NCI-H510A treated with DMSO at 0.1 percent for 48 hours (cell line): ENCODE measurements around the gene PRSS57.

Experiments used
- DNase-seq: peaks from one replicate; lab custom pipeline; 2025; lab: John Stamatoyannopoulos, UW

Gene PRSS57

DNA sequence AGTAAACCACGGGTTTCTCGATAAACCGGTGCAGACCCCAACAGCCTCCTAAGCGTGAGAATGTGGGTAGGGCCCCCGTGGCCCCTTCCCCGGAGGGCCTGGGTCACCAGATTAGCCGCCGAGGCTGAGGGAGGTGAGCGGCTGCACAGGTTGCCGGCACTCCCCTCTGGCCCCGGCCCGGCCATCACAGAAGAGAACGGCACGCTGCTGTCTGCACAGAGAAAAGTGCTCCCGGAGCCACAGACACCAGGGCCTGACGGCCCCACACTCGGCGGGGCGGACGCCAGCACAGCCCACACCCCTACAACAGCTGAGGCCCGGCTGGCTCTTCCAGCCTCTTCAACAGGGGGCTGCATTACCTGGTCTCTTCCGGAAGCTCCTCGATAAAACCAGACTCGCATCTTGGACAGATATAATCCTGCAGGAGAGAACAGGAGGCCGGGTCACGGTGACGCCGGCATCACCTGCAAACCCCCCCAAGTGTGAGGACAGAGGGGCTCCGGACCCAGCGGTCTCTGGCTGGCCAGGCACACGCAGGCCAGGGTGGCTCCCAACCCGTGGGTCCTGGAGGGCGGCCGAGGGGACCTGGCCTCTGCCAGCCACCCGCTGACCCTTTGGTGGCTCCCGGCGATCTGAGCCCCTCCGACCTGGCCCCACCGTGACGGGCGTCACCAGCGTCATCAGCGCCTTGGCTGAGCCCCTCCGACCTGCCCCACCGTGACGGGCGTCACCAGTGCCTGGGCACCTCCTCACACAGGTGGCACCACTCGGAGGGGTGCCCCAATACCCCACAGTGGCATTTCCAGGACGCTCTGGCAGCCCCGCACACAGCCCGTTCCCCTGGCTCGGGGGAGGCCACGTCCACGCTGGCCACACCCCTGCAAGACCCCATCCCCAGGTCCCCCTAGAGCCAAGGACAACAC is 42.5 kb downstream of the PRSS57 start:
- DNase-seq = no peak

DNA sequence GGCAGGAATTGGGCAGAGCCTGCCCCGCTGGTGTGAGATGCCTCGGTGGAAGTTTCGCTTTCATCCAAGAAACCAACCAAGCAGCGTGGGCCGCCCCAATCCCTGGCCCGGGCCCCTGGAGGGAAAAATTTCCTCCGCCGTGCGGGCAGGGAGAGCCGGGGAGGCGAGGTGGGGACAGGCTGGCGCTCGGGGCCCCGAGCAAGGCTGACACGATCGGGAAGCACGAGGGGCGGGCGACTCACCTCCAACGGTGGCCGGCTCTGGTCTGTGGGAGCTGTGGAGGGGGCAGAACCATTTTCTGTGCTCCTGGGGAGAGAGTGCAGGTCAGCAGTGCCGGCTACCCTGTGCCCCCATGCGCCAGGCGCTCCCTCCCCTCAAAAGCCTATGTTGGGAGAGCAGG is 43.3 kb downstream of the PRSS57 start:
- DNase-seq = no peak

DNA sequence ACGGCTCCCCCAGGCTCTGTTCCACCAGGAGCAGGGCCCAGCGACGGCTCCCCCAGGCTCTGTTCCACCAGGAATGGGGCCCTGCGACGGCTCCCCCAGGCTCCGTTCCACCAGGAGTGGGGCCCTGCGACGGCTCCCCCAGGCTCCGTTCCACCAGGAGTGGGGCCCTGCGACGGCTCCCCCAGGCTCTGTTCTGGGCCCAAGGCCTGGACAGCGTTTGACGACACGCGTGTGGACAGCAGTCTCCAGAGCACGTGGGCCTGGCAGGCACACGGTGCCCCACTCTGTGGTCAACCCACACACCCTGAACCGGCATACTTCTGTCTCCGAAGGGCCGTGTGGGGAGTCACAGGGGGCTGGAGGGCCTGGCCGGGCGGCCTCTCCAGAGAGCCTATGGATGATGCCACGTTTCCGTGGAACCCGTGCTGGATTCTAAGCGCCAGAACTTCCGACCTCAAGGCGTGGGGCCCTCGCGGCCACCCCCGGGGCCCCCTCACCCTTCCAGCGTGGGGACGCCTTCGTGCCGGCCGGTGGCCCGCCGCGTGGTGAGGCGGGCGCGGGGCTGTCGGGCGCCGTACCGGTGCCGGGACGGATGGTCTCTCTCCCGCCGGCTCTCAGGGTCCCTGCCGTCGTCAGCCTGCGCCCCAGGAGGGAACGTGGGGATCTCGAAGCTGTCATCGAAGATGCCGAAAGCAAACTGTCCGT is 44.0 kb downstream of the PRSS57 start:
- no peak for DNase-seq

DNA sequence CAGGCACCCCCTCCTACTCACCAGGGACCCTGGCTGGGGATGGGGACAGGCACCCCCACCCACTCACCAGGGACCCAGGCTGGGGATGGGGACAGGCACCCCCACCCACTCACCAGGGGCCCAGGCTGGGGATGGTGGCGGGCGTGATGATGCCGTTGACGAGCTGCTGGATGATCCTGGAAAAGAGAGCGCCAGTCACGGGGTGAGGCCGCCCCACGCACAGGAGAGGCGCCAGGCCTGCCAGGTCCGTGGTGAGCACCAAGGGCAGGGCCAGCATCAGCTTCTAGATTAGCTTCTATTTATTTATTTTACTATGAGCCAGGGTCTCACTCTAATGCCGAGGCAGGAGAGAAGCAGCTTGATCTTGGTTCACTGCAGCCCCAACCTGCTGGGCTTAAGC is 45.1 kb downstream of the PRSS57 start:
- no peak for DNase-seq

DNA sequence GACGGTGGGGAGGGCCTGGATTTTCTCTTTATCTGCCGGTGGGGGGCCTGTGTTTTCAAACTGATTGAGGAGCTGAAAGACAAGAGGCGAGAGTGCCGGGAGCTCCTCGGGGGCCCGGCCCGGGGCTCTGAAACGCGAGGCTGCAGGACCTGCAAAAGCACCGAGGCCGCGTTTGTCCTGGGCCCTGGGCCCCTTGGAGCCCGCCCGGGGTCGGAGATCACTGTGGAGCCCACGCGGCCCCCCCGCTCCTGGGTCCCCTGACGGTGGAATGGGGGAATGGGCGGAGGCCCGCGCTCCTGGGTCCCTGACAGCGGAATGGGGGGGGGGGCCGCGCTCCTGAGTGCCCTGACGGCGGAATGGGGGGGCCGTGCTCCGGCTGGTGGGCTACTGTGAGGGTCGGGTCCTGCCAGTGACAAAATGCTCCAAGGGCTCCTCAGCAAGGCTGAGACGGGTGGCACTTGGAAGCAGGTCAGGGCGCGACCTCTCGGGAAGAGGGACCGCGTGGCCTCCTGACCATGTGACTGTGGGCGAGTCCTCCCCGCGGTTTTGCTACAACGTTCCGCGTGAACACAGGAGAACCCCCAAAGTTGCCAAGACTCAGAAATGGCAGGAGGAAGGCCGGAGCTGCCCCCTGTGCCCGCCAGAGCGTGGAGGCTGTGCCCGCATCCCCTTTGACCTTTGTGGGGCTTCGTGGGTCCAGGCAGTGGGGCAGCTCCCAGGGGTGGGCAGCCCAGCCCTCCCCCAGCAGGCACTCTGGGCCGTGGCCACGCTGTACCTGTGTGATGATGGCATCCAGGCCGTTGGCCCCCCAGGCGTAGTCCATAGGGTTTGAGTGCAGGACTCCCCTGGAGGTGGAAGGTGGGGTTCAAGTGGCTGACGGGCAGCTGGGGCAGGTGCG is 46.1 kb downstream of the PRSS57 start:
- DNase-seq = no peak

DNA sequence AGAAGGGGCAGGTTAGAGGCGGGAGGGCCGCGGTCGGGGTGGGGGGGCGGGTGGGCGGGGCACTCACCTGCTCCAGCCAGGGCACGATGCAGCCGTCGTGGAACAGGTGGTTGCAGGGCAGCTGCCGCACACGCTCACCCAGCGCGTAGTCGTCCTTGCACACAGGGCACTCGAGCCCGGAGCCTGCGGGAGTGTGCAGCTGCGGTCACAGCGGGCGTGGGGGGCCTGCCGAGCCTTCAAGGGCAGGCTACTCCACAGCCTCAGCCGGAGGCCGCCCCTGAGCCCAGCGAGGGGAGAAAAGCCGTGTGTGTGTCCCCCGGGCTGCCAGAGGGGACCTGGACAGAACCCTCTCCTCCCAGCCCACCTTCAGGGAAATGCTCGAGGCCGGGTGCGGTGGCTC is 46.9 kb downstream of the PRSS57 start:
- no peak for DNase-seq

DNA sequence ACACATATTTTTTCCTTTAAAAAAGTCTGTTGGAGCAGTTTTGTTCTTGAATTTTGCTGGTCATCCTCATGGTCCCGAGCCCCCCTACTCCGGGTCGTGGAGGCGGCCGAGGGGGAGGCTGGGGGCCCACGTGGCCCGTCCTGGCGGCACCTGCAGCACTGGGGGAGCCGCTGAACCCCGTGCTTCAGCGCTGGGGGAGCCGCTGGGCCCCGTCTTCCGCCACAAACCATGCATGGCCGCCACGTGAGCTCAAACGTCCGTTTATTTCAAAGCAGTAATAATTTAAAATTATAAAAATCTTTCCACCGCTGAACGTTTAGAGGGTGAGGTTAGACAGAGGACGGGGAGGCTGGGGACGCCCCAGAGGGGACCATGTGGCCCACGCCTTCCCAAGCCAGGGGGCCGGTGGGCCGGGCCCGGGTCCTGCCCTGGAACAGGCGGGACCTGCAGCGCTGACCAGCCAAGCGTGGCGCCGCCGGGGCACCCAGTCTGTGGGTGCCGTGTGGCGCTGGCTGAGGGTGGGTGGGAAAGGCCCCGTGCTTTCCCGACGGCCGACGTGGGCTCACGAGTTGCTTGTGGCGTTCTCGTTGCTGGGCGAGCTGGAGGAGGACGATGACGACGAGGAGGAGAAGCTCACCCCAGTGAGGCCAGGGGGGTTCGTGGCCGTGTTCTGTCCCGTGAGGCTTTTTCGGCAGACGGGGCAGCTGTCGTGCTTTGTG is 47.5 kb downstream of the PRSS57 start:
- DNase-seq = no peak

DNA sequence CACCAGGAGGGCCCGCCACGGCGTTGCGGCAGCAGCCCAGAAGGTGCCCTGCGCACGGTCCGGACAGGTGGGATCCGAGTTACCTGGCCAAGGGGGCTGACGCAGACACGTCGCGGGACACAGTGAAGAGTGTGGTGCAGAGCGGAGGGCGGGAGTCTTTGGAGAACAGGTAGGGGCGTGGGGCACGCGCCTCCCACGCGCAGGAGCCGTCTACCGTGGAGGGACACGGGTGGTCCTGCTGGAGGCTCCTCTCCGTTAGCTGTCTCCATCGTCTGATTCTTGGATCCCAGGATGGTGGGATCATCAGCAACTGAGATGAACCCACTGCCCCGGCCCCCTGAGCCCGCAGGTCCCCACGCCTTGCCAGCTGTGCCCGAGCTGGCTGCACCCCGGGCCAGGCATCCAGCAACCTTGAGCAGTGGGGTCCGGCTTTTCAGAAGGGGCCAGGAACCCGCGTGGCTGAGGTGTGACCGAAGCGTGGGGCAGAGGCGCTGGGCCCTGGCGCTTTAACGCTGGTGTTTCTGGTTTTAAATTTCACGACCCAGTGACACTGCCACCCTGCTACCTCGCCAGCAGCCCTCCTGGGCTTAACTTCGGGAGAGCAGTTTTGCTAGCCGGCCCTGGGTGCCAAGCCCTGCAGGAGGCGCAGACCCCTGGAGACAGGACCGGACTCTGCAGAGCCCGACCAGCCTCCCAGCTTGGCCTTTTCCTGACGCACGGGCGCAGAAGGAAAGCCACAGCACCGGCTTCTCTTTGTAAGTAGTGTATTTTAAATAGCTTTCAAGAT is 48.3 kb downstream of the PRSS57 start:
- no peak for DNase-seq

DNA sequence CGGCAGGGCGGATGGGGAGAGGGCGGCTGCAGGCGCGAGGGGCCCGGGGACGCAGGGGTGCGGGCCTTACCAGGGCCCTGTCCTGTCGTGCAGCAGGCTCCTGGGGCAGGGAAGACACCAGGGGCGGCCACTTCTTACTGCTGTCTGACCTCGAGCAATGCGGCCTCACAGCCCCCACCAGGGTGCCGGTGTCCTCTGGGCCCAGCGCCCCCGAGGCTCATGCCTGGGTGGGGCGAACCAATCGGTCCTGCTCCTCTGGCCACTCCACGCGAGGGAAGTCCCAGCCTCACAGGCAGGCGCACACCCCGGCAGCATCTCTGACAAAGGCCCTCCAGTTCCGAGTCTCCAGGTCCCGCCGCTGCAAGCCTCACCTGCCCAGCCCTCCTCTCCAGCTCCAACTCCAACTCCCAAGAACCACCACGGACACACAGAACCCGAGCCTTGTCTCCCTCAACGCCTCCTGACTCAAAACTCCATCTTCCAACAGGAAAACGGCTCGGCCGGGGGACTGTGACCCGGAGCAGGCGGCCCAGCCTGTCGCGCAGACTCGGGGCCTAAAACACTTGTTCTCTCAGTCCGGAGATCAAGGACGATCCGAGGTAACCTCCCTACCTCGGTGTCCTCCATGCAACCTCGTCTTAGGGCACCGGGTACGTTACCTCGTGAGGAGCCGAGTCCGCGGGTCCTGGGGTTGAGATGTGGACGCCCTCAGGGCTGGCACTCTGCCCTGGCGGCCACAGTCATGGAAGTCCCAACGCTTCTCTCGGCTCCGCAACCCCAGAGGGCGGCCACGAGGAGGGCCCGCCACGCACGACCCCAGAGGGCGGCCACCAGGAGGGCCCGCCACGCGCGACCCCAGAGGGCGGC is 49.1 kb downstream of the PRSS57 start:
- no peak for DNase-seq

DNA sequence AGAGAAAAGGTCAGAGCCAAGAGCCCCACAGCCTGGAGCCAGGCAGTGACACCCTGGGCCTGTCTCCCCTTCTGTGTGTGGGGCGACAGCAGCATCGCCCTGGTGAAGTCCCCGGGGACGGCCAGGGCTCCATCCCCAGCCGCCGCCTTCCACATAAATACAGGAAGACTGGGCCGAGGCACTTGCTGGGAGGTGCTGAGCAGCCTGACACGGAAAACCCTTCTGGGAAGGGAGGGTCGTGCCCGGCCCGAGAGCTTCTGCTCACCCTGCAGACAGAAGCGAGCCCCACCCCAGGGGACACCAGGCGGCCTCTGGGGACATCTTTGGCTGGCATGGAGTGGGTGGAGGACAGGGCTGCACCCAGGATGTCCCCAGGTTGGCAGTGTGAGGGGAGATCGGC is 50.5 kb downstream of the PRSS57 start:
- DNase-seq = no peak

DNA sequence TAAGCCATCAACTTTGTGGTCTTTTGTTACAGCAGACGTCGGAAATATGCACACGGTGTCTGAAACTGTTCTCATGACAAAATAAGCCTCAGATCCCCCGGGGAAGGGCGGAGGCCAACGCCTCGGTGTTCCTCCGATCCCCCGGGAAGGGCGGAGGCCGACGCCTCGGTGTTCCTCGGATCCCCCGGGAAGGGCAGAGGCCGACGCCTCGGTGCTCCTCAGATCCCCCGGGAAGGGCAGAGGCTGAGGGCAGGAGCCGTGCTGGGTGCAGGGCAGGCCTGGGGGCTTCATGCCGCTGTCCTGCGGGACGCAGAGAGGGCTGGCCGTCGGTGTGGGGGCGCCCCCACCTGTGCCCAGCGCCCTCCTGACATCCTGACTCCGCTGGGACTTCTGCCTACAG is 50.9 kb downstream of the PRSS57 start:
- no peak for DNase-seq

DNA sequence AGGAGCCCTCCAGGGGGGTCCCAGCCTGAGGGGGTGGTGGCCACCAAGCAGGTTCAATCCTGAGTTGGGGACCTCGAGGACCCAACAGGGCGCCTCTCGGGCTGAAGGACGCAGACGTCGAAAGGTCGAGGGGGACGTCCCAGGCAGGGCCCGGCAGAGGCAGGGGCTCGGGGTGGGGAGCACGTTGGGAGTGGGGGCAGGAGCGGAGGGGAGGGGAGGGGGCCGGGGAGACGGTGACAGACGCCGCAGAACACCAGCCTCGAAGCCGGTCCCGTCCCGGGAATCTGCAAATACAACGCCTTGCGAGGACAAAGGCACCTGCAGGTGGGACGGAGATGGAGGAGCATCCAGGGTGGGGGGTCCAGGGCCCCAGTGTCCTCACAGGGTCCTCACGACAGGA is 51.5 kb downstream of the PRSS57 start:
- no peak for DNase-seq

DNA sequence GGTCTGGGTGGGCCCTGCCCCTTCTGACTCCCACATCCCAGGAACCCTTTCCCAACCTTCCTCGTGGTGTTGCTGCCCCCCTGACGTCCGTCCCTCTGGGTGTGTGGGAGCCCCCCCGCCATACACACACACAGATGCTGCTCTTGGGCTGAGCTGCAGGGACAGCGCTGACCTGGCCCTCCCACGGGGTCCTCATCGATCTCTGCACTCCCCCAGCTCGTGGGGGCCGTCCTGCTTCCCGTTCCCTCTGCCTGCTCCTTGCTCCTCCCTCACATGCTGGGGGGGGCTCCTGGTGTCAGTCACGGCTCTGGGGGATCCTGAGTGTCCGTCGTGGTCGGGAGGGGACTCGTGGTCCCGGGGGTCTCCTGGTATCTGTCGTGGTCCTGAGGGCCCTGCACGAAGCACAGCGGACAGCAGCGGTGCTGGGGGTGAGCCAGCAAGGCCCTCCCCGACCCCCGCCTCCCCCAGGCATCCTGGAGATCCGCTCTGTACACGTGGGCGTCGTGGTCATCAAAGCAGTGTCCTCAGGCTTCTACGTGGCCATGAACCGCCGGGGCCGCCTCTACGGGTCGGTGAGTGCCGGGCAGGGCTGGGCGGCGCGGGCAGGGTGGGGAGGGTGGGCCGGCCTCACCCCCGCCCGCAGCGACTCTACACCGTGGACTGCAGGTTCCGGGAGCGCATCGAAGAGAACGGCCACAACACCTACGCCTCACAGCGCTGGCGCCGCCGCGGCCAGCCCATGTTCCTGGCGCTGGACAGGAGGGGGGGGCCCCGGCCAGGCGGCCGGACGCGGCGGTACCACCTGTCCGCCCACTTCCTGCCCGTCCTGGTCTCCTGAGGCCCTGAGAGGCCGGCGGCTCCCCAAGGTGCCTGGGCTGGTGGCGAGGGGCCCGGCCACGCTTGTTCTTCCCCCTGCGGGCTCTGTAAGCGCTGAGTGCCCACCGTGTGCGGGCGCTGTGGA is 52.2 kb downstream of the PRSS57 start:
- DNase-seq = no peak

DNA sequence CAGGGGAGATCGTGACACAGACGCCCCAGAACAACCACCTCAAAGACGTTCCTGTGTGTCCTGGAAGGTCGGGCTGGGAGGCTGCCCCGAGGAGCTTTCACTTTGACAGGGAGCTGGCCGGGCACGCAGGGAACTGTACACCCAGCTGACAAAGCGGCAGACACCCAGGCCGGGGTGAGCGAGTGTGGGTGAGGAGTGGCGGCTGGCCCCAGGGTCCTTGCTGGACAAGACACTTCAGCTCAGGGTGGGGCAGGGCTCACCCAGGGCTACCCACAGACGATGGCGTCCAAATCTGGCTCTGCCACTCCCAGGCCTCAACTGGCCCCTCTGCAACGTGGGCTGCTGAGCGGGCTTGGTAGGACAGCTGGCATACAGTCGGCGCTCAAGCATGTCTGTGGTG is 53.5 kb downstream of the PRSS57 start:
- no peak for DNase-seq

DNA sequence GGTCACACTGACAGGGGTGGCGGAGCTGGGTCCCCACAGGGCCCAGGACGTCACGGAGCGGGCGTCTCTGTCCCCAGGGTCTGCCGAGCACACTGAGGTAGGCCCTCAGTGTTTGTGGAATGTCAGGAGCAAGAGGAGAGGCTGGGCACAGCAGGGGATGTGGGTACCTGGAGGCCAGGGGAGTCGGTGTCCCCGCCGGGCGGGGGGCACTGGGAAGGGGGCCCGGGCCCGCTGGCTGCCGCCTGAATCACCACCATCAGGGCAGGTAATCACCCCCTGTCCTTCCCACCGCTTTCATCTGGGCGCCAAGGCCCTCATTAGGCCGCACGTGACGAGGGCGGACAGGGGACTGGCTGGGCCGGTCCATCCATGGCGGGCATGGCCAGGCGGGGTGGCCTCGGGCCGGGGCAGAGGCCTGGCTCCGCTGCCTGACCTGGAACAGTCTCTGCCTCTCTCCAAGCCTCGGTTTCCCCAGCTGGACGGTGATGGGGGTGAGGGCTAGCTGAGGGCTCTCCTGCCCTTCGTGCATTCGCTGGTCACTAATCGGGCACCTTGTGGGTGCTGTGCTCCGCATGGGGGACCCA is 54.6 kb downstream of the PRSS57 start:
- DNase-seq = no peak

DNA sequence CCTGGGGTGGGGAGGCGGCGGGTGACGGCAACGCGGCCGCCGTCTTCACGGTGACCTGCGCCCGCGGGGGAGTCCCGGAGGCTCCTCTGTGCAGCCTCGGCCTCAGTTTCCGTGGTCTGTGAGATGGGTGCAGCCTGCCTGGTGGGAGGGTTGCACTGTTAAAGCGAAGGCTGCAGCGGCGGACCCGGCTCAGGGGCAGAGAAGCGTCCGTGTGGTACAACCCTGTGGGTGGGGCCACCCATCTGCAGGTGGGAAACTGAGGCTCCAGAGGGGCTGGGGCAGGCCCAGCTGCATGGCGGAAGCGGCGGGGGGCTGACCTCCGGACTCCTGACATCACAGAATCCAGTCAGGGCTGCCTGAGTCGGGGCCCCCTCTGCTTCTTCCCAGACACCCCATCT is 55.1 kb downstream of the PRSS57 start:
- DNase-seq = no peak

DNA sequence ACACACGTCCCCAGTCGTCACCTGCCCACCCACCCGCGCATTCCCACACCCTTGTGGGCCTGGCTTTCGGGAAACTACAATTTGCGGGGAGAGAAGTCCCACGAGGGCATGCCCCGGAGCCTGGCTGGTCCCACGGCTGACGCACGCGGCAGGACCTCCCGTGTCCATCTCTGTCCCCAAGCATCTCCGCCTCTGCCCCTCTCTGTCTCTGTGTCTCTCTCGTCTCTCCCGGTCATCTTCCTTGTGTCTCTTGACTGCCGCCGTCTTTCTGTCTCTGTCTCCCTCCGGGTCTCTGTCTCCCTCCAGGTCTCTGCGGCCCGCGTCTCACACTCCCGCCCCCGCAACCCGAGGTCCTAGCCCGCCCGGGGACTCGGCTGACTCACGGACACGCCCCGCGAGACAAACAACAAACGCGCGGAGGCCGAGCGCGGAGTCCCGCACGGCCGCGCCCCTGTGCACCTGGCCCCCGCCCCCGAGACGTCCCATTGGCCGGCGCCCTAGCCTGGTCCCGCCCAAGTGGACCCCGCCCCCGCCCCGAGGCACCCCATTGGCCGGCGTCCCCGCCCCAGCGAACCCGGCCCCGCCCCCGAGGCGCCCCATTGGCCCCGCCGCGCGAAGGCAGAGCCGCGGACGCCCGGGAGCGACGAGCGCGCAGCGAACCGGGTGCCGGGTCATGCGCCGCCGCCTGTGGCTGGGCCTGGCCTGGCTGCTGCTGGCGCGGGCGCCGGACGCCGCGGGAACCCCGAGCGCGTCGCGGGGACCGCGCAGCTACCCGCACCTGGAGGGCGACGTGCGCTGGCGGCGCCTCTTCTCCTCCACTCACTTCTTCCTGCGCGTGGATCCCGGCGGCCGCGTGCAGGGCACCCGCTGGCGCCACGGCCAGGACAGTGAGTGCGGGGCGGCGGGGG is 55.7 kb downstream of the PRSS57 start, which contains the start of gene FGF22:
Gene FGF22, plus strand, starts transcription at position 627 of the 908 bp plus-strand sequence. Its CDS starts 47 bp downstream, at position 674.
- peak; percentile 56 for DNase-seq
